ENCODE measurements around the gene PRSS27. TPM values are rescaled to one million over a fixed set of nuclear protein-coding genes. Genes with fewer than 3 reads are reported as not detected.

The PRSS27 gene
- total RNA-seq, 1 donor from 2014 or later = 0.11 TPM

DNA sequence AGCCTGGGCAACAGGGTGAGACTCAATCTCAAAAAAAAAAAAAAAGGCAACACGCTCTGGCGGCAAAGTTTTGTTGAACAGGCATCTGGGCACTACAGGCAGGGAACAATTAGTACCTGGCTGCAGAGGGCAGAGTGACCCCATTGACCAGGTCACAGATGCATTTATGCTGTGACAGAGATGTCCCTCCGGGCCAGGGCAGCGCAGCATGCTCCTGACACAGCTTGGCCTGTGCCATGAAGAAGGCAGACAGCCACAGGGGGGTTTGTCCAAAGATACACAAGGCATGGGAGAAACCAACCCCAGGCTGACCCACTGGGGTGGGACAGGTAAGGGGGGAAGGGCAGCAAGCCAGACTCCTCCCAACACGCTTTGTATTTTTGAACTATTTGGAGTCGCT is 24.7 kb upstream of the PRSS27 start:
- no peak for TF ChIP-seq CTCF (IDR thresholded peaks at IDR 0.05; ENCODE audit: borderline replicate concordance)
- H3K4me1 ChIP-seq = no peaks in the 10 kb centered on the region
- intact Hi-C loops (cut with micrococcal nuclease) = no loop called here
- no peak overlapping the region for H3K4me3 ChIP-seq
- H3K9me3 ChIP-seq (replicated peaks) = no peaks in the 10 kb centered on the region
- H3K27me3 ChIP-seq (ENCODE audit: low read depth) = peaks cover 15% of the 10 kb centered on the region
- H3K27ac ChIP-seq (replicated peaks) = no peak overlapping the region
- no peaks in the 10 kb centered on the region for H3K36me3 ChIP-seq
- DNase-seq = no peak

- H3K27ac ChIP-seq (replicated peaks) = no peak overlapping the region
- intact Hi-C loops (cut with micrococcal nuclease) = no loop called here
- H3K36me3 ChIP-seq = no peaks in the 10 kb centered on the region
- H3K4me3 ChIP-seq = no peak overlapping the region
- H3K27me3 ChIP-seq (ENCODE audit: low read depth) = peaks cover 29% of the 10 kb centered on the region
- TF ChIP-seq CTCF (IDR thresholded peaks at IDR 0.05; ENCODE audit: borderline replicate concordance) = no peak
- no peaks in the 10 kb centered on the region for H3K4me1 ChIP-seq
- no peaks in the 10 kb centered on the region for H3K9me3 ChIP-seq (replicated peaks)
- no peak for DNase-seq
Observed at GRCh38 chr16:2743007-2743810, 23.2 kb upstream of the PRSS27 start.

DNA sequence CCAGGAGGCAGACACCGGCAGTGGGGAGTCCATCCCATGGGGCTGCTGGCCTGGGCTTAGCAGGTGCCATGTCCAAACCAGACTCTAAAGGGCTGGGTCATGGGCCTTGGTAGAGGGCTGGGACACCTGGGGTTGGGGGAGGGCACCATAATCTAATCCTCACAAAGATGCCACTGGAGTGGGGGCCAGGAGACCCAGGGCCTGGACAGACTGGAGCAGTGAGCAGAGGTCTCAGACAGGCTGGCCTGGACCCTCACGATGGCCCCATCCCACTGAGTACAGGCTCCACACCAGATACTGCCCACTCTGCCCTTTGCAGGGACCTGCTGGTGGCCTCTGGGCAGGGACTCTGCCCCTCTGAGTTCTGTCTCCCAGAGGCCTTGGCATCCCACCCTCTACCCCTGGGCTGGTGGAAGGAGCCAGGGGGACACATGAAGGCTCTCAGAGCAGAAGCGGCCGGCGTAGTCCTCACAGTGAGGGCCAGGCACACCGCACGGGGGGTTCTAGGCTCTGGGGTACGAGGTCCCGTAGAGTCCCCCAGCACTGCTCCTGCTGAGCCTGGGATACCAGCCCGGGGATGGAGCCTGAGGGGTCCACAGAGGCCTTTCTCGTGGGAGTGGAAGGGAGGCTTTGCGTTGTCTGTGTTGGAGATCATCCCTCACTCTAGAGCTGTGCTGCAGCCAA is 22.4 kb upstream of the PRSS27 start:
- no peaks in the 10 kb centered on the region for H3K4me1 ChIP-seq
- peaks cover 37% of the 10 kb centered on the region for H3K27me3 ChIP-seq (ENCODE audit: low read depth)
- no peak overlapping the region for H3K4me3 ChIP-seq
- TF ChIP-seq CTCF (IDR thresholded peaks at IDR 0.05; ENCODE audit: borderline replicate concordance) = no peak
- no peak overlapping the region for H3K27ac ChIP-seq (replicated peaks)
- intact Hi-C loops (cut with micrococcal nuclease) = no loop called here
- DNase-seq = no peak
- H3K36me3 ChIP-seq = no peaks in the 10 kb centered on the region
- no peaks in the 10 kb centered on the region for H3K9me3 ChIP-seq (replicated peaks)

- no peaks in the 10 kb centered on the region for H3K9me3 ChIP-seq (replicated peaks)
- no peak overlapping the region for H3K4me3 ChIP-seq
- H3K27me3 ChIP-seq (ENCODE audit: low read depth) = peaks cover 49% of the 10 kb centered on the region
- H3K4me1 ChIP-seq = no peaks in the 10 kb centered on the region
- intact Hi-C loops (cut with micrococcal nuclease) = no loop called here
- no peaks in the 10 kb centered on the region for H3K36me3 ChIP-seq
- H3K27ac ChIP-seq (replicated peaks) = no peak overlapping the region
- DNase-seq = no peak
- no peak for TF ChIP-seq CTCF (IDR thresholded peaks at IDR 0.05; ENCODE audit: borderline replicate concordance)
Observed at GRCh38 chr16:2741168-2741567, 21.1 kb upstream of the PRSS27 start.

DNA sequence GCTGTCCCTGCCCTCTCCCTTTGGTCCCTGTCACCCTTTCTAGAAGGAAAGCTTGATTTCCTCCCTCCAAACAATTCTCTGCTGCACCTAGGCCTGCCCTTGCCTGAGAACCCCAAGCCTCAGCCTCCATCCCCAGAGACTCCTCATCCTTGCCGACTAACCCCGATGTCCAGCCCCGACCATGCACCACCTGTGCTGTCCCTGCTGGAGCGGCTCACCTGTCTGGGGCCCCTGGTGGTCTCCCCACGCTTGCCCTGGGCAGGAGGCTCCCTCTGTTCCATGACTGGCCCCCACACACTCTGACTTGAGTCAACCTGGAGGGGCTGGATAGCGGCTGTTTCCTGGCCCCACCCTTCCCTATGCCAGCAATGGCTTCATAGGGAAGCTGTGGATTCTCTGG is 20.5 kb upstream of the PRSS27 start:
- no peak for DNase-seq
- Histone ChIP-seq H3K27me3 (ENCODE audit: low read depth) (peaks cover 52% of the 10 kb centered on the region), H3K27ac (replicated peaks) (no peak overlapping the region), H3K4me3 (no peak overlapping the region), H3K4me1 (no peaks in the 10 kb centered on the region), H3K9me3 (replicated peaks) (no peaks in the 10 kb centered on the region), H3K36me3 (no peaks in the 10 kb centered on the region)
- intact Hi-C loops (cut with micrococcal nuclease) = no loop called here
- TF ChIP-seq CTCF (IDR thresholded peaks at IDR 0.05; ENCODE audit: borderline replicate concordance) = no peak
